ENCODE results near the gene ADGRD2.

DNA sequence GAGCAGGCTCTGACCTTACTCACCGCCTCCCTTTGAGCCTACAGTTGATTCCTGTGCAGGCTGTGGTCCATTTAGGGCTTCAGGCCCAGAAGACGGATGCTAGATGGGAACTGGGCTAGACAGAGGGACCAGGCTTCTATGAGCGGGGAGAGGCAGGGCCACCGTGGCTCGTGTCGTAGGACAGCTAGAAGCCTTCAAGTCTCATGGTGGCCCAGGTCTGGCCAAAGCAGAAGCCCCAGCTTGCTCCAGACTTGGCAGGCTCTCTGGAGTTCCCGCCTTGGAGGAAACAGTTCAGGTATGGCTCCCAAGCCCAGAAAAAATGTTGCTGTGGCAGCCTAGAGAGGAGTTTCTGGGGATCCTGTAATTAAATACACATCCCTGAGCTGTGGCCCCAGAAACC lies 67.9 kb downstream of the ADGRD2 start:
- TF ChIP-seq, protein P1, sequence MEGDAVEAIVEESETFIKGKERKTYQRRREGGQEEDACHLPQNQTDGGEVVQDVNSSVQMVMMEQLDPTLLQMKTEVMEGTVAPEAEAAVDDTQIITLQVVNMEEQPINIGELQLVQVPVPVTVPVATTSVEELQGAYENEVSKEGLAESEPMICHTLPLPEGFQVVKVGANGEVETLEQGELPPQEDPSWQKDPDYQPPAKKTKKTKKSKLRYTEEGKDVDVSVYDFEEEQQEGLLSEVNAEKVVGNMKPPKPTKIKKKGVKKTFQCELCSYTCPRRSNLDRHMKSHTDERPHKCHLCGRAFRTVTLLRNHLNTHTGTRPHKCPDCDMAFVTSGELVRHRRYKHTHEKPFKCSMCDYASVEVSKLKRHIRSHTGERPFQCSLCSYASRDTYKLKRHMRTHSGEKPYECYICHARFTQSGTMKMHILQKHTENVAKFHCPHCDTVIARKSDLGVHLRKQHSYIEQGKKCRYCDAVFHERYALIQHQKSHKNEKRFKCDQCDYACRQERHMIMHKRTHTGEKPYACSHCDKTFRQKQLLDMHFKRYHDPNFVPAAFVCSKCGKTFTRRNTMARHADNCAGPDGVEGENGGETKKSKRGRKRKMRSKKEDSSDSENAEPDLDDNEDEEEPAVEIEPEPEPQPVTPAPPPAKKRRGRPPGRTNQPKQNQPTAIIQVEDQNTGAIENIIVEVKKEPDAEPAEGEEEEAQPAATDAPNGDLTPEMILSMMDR (IDR thresholded peaks at IDR 0.05 in 8 of 11, conservative IDR thresholded peaks at IDR 0.05 in 3 of 11), result no peak
- no peak for TF ChIP-seq POLR2AphosphoS5 (IDR thresholded peaks at IDR 0.05)
- no peak for TF ChIP-seq POLR2A (IDR thresholded peaks at IDR 0.05)
